SK-N-MC (cell line): ENCODE data around the gene PHIP.

Experiments used
- EZH2 ChIP-seq: fragments of 200-600 bp; sonication (generic); IDR thresholded peaks from one replicate; pipeline ENCODE4 v1.6.1; 2017; ENCODE audit warnings: antibody characterized with exemption
- POLR2AphosphoS5 ChIP-seq: IDR thresholded peaks from 2 replicates; pipeline ENCODE4 v1.6.1; 2012; ENCODE audit warnings: mild to moderate bottlenecking, low read depth, low read length, borderline replicate concordance

- TF ChIP-seq EZH2 (no peak), POLR2AphosphoS5 (no peak)
These were observed 40.0 kb downstream of the PHIP start for GRCh38 chr6:79038061-79038460.
